GM18519 (cell line): ENCODE results near the gene FKBP14.
"Not testable (repeated sequence)": the region's sequence is repeated elsewhere in the genome, so short reads cannot be mapped to it uniquely, and the experiment has no call there.

Source experiments
- ATAC-seq: cut with Tn5 transposase; IDR thresholded peaks from one replicate; pipeline ENCODE4 v1.9.1; 2021; ENCODE audit warnings: mild to moderate bottlenecking, moderate library complexity; ENCODE audit not compliant: unreplicated experiment, low FRiP score

FKBP14 gene

GRCh38 chr7:29965030-29965429 lies 61.5 kb downstream of the FKBP14 start:
- ATAC-seq = no peak

GRCh38 chr7:29962035-29962434 lies 64.5 kb downstream of the FKBP14 start:
- ATAC-seq = no peak

- ATAC-seq = not testable (repeated sequence)
Observed at GRCh38 chr7:29961611-29962010, 64.9 kb downstream of the FKBP14 start.
